PC-9 (cell line): ENCODE results near the gene C8G.

Source experiments
- CTCF ChIP-seq: fragments of 200-600 bp; sonication (generic); conservative IDR thresholded peaks from 2 replicates; pipeline ENCODE4 v1.6.1; 2017; ENCODE audit warnings: mixed run types, antibody characterized with exemption, mild to moderate bottlenecking, moderate library complexity
- EZH2 ChIP-seq: fragments of 200-600 bp; sonication (generic); IDR thresholded peaks from 2 replicates; pipeline ENCODE4 v1.8.0; 2017; ENCODE audit warnings: antibody characterized with exemption, low read depth

GRCh38 chr9:136988872-136989271 is 43.8 kb downstream of the C8G start:
- TF ChIP-seq EZH2 = no peak
- no peak for TF ChIP-seq CTCF
